GM19397 (cell line): ENCODE measurements around the gene CCL4L2.
"Not testable (repeated sequence)": the region's sequence is repeated elsewhere in the genome, so short reads cannot be mapped to it uniquely, and the experiment has no call there.

ENCODE experiments used
- ATAC-seq: cut with Tn5 transposase; IDR thresholded peaks from one replicate; pipeline ENCODE4 v1.9.1; 2021; ENCODE audit warnings: mild to moderate bottlenecking, moderate library complexity; ENCODE audit not compliant: unreplicated experiment

CCL4L2 gene

GRCh38 chr17:36210439-36211211 is at the start of gene CCL4L2:
Gene CCL4L2, plus strand, starts transcription at chr17:36211063.
- peak; percentile 64 for ATAC-seq

- not testable (repeated sequence) for ATAC-seq
These were observed 42.0 kb upstream of the CCL4L2 start for GRCh38 chr17:36168836-36169235.

- ATAC-seq, result not testable (repeated sequence)
These were observed 34.3 kb upstream of the CCL4L2 start, which contains the start of gene TBC1D3B for GRCh38 chr17:36176536-36176935. Gene TBC1D3B, minus strand, starts transcription at chr17:36176636. Its CDS starts 1,586 bp downstream, at chr17:36175050.

- not testable (repeated sequence) for ATAC-seq
These were observed 29.3 kb upstream of the CCL4L2 start for GRCh38 chr17:36181446-36182175.

GRCh38 chr17:36182176-36183000 is 28.5 kb upstream of the CCL4L2 start:
- no peak for ATAC-seq

GRCh38 chr17:36183001-36183971 is 27.6 kb upstream of the CCL4L2 start:
- ATAC-seq, result peak; percentile 51

GRCh38 chr17:36184023-36184765 is 26.7 kb upstream of the CCL4L2 start:
- no peak for ATAC-seq

- no peak for ATAC-seq
These were observed 25.4 kb upstream of the CCL4L2 start for GRCh38 chr17:36185416-36185815.

GRCh38 chr17:36186810-36187763 is 23.8 kb upstream of the CCL4L2 start:
- ATAC-seq, result not testable (repeated sequence)

- ATAC-seq, result not testable (repeated sequence)
These were observed 22.8 kb upstream of the CCL4L2 start for GRCh38 chr17:36187943-36188665.

GRCh38 chr17:36188891-36189306 is 22.0 kb upstream of the CCL4L2 start:
- peak; percentile 70 for ATAC-seq

- not testable (repeated sequence) for ATAC-seq
These were observed 20.9 kb upstream of the CCL4L2 start for GRCh38 chr17:36189993-36190392.

GRCh38 chr17:36190549-36191330 is 20.1 kb upstream of the CCL4L2 start:
- ATAC-seq, result not testable (repeated sequence)

- ATAC-seq, result no peak
These were observed 17.6 kb upstream of the CCL4L2 start for GRCh38 chr17:36193216-36193775.

GRCh38 chr17:36194147-36194831 is 16.6 kb upstream of the CCL4L2 start:
- not testable (repeated sequence) for ATAC-seq
